ENCODE measurements around the gene PIEZO2.

Gene PIEZO2

GRCh38 chr18:11110509-11110908 is 38.9 kb downstream of the PIEZO2 start:
- DNase-seq, result no peak

GRCh38 chr18:11108947-11109346 is 40.4 kb downstream of the PIEZO2 start:
- no peak for DNase-seq

- DNase-seq, result no peak
These were observed 42.5 kb downstream of the PIEZO2 start for GRCh38 chr18:11106894-11107293.

- DNase-seq, result no peak
These were observed 43.9 kb downstream of the PIEZO2 start for GRCh38 chr18:11105463-11105862.

- no peak for DNase-seq
These were observed 45.1 kb downstream of the PIEZO2 start for GRCh38 chr18:11104307-11104706.

GRCh38 chr18:11096839-11097750 is 52.3 kb downstream of the PIEZO2 start:
- DNase-seq, result no peak

- no peak for DNase-seq
These were observed 53.0 kb downstream of the PIEZO2 start for GRCh38 chr18:11096411-11096810.

GRCh38 chr18:11095674-11096293 is 53.6 kb downstream of the PIEZO2 start:
- DNase-seq, result no peak

GRCh38 chr18:11095211-11095610 is 54.2 kb downstream of the PIEZO2 start:
- DNase-seq, result no peak

GRCh38 chr18:11091746-11092145 is 57.6 kb downstream of the PIEZO2 start:
- DNase-seq, result no peak

GRCh38 chr18:11089931-11090715 is 59.2 kb downstream of the PIEZO2 start:
- no peak for DNase-seq

- no peak for DNase-seq
These were observed 68.3 kb downstream of the PIEZO2 start for GRCh38 chr18:11081009-11081532.

- no peak for DNase-seq
These were observed 70.9 kb downstream of the PIEZO2 start for GRCh38 chr18:11078491-11078890.

GRCh38 chr18:11077548-11078187 is 71.7 kb downstream of the PIEZO2 start:
- DNase-seq, result no peak

GRCh38 chr18:11074889-11075288 is 74.5 kb downstream of the PIEZO2 start:
- DNase-seq, result no peak

GRCh38 chr18:11073971-11074370 is 75.4 kb downstream of the PIEZO2 start:
- DNase-seq, result no peak

- DNase-seq, result no peak
These were observed 76.7 kb downstream of the PIEZO2 start for GRCh38 chr18:11072632-11073031.

- DNase-seq, result no peak
These were observed 78.1 kb downstream of the PIEZO2 start for GRCh38 chr18:11071300-11071699.

- DNase-seq, result no peak
These were observed 78.8 kb downstream of the PIEZO2 start for GRCh38 chr18:11070593-11070992.

- no peak for DNase-seq
These were observed 83.3 kb downstream of the PIEZO2 start for GRCh38 chr18:11066038-11066437.

- no peak for DNase-seq
These were observed 84.5 kb downstream of the PIEZO2 start for GRCh38 chr18:11064727-11065460.

- no peak for DNase-seq
These were observed 85.3 kb downstream of the PIEZO2 start for GRCh38 chr18:11064106-11064505.
